HepG2 (cell line): ENCODE measurements around the gene GRIK3. TPM values are rescaled to one million over a fixed set of nuclear protein-coding genes. Genes with fewer than 3 reads are reported as not detected.

Experiments used
- ATAC-seq: fragments of 200-7000 bp; cut with Tn5 transposase; 3 replicates; pipeline ENCODE4 v1.9.1; 2020; ENCODE audit warnings: mild to moderate bottlenecking, moderate library complexity
- BruUV-seq: library from RNA; stranded (reverse); fragments of 400-500 nt; replicated peaks from 2 replicates; lab custom pipeline; 2021; lab: Mats Ljungman, UMichigan
- CTCF ChIA-PET: fragments of 300-600 bp; formaldehyde crosslinking; extraction: SDS; loops from one replicate; lab custom pipeline; 2021; ENCODE audit warnings: low total read pairs, inconsistent platforms, low intra/inter-chr PET ratio; lab: Yijun Ruan, JAX
- POLR2A ChIA-PET: fragments of 350-600 bp; sonication (Branson Sonifier 250); formaldehyde crosslinking; loops from one replicate; lab custom pipeline; 2020; ENCODE audit warnings: antibody characterized with exemption, inconsistent platforms; lab: Yijun Ruan, JAX
- DNase-seq: peaks from one replicate; pipeline ENCODE4 v3.0.0-alpha.2; 2015; ENCODE audit warnings: low spot score
- FAIRE-seq: peaks from 3 replicates; lab custom pipeline; 2011; peaks lifted over from hg19 to GRCh38; lab: Jason Lieb, UNC
- H2AFZ ChIP-seq: one replicate; pipeline ENCODE4 v1.6.1; 2011; ENCODE audit warnings: low read length, inconsistent platforms
- H3K27ac ChIP-seq: fragments of 300-600 bp; 3 replicates; pipeline ENCODE4 v1.8.0; 2011; ENCODE audit warnings: mixed run types, mild to moderate bottlenecking, mixed read lengths, low read length, inconsistent platforms; ENCODE audit not compliant: insufficient read depth; ENCODE audit errors: extremely low read length
- H3K27me3 ChIP-seq, 2 experiments: fragments of 200-600 bp in 1 of 2; 2 replicates in 1 of 2; 3 replicates in 1 of 2; pipeline versions ENCODE4 v1.6.0 to v1.8.0; 2011; ENCODE audit warnings: low read length in 2 of 2, mild to moderate bottlenecking in 2 of 2, moderate library complexity in 2 of 2, inconsistent platforms in 1 of 2; ENCODE audit not compliant: insufficient read depth in 2 of 2, control insufficient read depth in 1 of 2
- H3K36me3 ChIP-seq, 2 experiments: fragments of 200-600 bp in 1 of 2; replicated peaks in 1 of 2; 2 replicates in 1 of 2; 3 replicates in 1 of 2; pipeline versions ENCODE4 v1.5.1 to v1.8.0; 2011; ENCODE audit warnings: low read length in 2 of 2, inconsistent platforms in 1 of 2; ENCODE audit not compliant: insufficient read depth in 2 of 2, control insufficient read depth in 1 of 2
- H3K4me1 ChIP-seq: 2 replicates; pipeline ENCODE4 v1.5.1; 2012; ENCODE audit warnings: low read length, inconsistent platforms; ENCODE audit not compliant: insufficient read depth
- H3K4me2 ChIP-seq: 2 replicates; pipeline ENCODE4 v1.6.0; 2011; ENCODE audit warnings: low read depth, low read length, inconsistent platforms
- H3K4me3 ChIP-seq, 3 experiments: fragments of 200-600 bp in 1 of 3; sonication (generic), shearing (Covaris generic) in 1 of 3; replicated peaks in 1 of 3; 2 replicates each; pipeline ENCODE4 v1.5.1; 2011 to 2016; ENCODE audit warnings: low read length in 3 of 3, inconsistent platforms in 2 of 3, low read depth in 2 of 3, mild to moderate bottlenecking in 2 of 3, control low read depth in 1 of 3, mixed read lengths in 1 of 3; ENCODE audit not compliant: insufficient read depth in 1 of 3
- H3K79me2 ChIP-seq: one replicate; pipeline ENCODE4 v1.6.1; 2011; ENCODE audit warnings: low read length, inconsistent platforms; ENCODE audit not compliant: insufficient read depth
- H3K9ac ChIP-seq: 2 replicates; pipeline ENCODE4 v1.6.0; 2011; ENCODE audit warnings: mild to moderate bottlenecking, low read depth, low read length, inconsistent platforms; ENCODE audit not compliant: insufficient read depth
- H3K9me3 ChIP-seq: 2 replicates; pipeline ENCODE4 v1.5.1; 2012; ENCODE audit warnings: mild to moderate bottlenecking, low read length
- H4K20me1 ChIP-seq: 2 replicates; pipeline ENCODE4 v1.6.0; 2011; ENCODE audit warnings: inconsistent platforms, mild to moderate bottlenecking, low read length, moderate library complexity; ENCODE audit not compliant: insufficient read depth
- CBX2 ChIP-seq, 2 experiments: fragments of 200-600 bp in 1 of 2; sonication (generic); formaldehyde crosslinking in 1 of 2; IDR thresholded peaks; 2 replicates each; pipeline versions ENCODE4 v1.7.0 to v1.8.1; 2018 to 2022; ENCODE audit warnings: low read depth in 2 of 2, low read length in 1 of 2, mild to moderate bottlenecking in 1 of 2, missing genetic modification reagents in 1 of 2
- FOXJ3 ChIP-seq: sonication (generic); formaldehyde crosslinking; IDR thresholded peaks from 2 replicates; pipeline ENCODE4 v1.4.0; 2020; ENCODE audit warnings: missing genetic modification reagents, mild to moderate bottlenecking, borderline replicate concordance
- HMG20B ChIP-seq: conservative IDR thresholded peaks from 2 replicates; pipeline ENCODE4 v1.6.1; 2016; ENCODE audit warnings: missing genetic modification reagents, missing compliant biosample characterization
- POLR2AphosphoS2 ChIP-seq: IDR thresholded peaks from 2 replicates; pipeline ENCODE4 v1.6.1; 2011; ENCODE audit warnings: low read depth, low read length, improper control_type of control experiment
- RELA ChIP-seq: sonication (generic); formaldehyde crosslinking; IDR thresholded peaks from 2 replicates; pipeline ENCODE4 v1.4.0; 2020; ENCODE audit warnings: missing genetic modification reagents
- WGBS: methylation state at CpG from one replicate; pipeline ENCODE4 v1.1.6; 2017; ENCODE audit warnings: low lambda C conversion rate; 5-methylcytosine and 5-hydroxymethylcytosine counted together
- in situ Hi-C: cut with HindIII; loops from 2 replicates; pipeline ENCODE4 v1.10.0; 2017; ENCODE audit warnings: low pct_unique_long_range_greater_than_20kb; ENCODE audit not compliant: extremely low pct_ligation_motif_present
- intact Hi-C: fragments of 100-400 bp; cut with micrococcal nuclease; formaldehyde crosslinking; loops from one replicate; pipeline ENCODE4 v1.10.0; 2022; ENCODE audit not compliant: unreplicated experiment
- polyA plus RNA-seq, 8 experiments: library from polyadenylated mRNA; depleted of rRNA in 3 of 8; stranded (reverse) in 7 of 8; unstranded in 1 of 8; fragments of >200 nt; fragmentation: Illumina TruSeq in 4 of 8; extraction: Trizol in 4 of 8; gene quantifications; 2 replicates each; pipeline versions ENCODE4 v1.2.1 to v1.2.3, GENCODE V29; 2011 to 2016; ENCODE audit warnings: low read depth in 4 of 8, missing spikeins in 1 of 8, mixed read lengths in 1 of 8; ENCODE audit not compliant: insufficient read depth in 1 of 8
- total RNA-seq, 5 experiments: library from RNA; depleted of rRNA; stranded (reverse); fragments of >200 nt; fragmentation: Illumina TruSeq; extraction: Trizol; gene quantifications; 2 replicates each; pipeline ENCODE4 v1.2.3, GENCODE V29; 2016; ENCODE audit warnings: low read depth in 1 of 5
- TF ChIP-seq, protein P1 (sequence below): sonication (generic); formaldehyde crosslinking; conservative IDR thresholded peaks from 2 replicates; pipeline ENCODE4 v1.8.0; 2022; ENCODE audit warnings: missing genetic modification reagents
- TF ChIP-seq, protein P2 (sequence below): IDR thresholded peaks from 2 replicates; pipeline ENCODE4 v1.6.1; 2016; ENCODE audit warnings: mild to moderate bottlenecking
- TF ChIP-seq, protein P3 (sequence below): conservative IDR thresholded peaks from 2 replicates; pipeline ENCODE4 v1.6.1; 2018; ENCODE audit warnings: missing genetic modification reagents
- TF ChIP-seq, protein P4 (sequence below): fragments of 450-650 bp; IDR thresholded peaks from 2 replicates; pipeline ENCODE4 v1.6.1; 2017

GRIK3 gene
- total and polyA plus RNA-seq, 2 of the 13 experiments (the other 11 are each of a cell fraction or from before 2014, with no cell fraction given), result not detected

DNA sequence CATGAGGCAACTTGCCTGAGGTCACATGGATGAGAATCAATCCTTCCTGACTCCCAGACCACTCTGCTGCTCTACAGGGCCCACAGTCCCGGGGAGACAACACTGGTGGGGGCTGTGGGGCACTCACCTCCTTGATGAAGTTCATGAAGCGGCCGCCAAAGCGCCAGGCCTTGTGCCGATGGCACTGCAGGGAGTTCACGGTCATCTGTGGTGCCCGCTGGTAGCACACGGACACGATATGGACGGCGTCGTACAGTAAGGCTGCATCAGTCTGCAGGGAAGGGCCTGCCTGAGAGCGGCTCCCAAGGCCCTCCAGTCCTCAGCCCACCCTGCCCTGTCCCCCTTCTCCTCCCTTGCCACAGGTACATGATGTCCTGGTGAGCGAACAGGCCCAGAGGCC is 175.3 kb downstream of the GRIK3 start:
- H3K9ac ChIP-seq, result no peak overlapping the region
- ChIA-PET CTCF (no interaction called here), POLR2A (no interaction called here)
- H3K27me3 ChIP-seq, result peaks cover 6 to 43% of the 10 kb centered on the region in 2 experiments
- H3K9me3 ChIP-seq, result no peaks in the 10 kb centered on the region
- no peak overlapping the region for H3K4me2 ChIP-seq
- no peak for DNase-seq
- no peak overlapping the region for H3K27ac ChIP-seq
- no TSS peak for BruUV-seq
- intact Hi-C loops (no loop called here), in situ Hi-C loops (no loop called here)
- no peak overlapping the region for H3K4me3 ChIP-seq
- H3K79me2 ChIP-seq, result no peaks in the 10 kb centered on the region
- no peaks in the 10 kb centered on the region for H3K36me3 ChIP-seq
- H4K20me1 ChIP-seq, result no peaks in the 10 kb centered on the region
- H2AFZ ChIP-seq, result no peak overlapping the region
- TF ChIP-seq RELA, result no peak
- TF ChIP-seq HMG20B (CRISPR knock-in tag), result no peak
- no peak for TF ChIP-seq CBX2 (IDR thresholded peaks at IDR 0.05; ENCODE audit: low read depth, low read length)
- no peak for TF ChIP-seq CBX2 (CRISPR knock-in tag; IDR thresholded peaks at IDR 0.05; ENCODE audit: low read depth)
- TF ChIP-seq, protein P1, sequence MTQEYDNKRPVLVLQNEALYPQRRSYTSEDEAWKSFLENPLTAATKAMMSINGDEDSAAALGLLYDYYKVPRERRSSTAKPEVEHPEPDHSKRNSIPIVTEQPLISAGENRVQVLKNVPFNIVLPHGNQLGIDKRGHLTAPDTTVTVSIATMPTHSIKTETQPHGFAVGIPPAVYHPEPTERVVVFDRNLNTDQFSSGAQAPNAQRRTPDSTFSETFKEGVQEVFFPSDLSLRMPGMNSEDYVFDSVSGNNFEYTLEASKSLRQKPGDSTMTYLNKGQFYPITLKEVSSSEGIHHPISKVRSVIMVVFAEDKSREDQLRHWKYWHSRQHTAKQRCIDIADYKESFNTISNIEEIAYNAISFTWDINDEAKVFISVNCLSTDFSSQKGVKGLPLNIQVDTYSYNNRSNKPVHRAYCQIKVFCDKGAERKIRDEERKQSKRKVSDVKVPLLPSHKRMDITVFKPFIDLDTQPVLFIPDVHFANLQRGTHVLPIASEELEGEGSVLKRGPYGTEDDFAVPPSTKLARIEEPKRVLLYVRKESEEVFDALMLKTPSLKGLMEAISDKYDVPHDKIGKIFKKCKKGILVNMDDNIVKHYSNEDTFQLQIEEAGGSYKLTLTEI (CRISPR knock-in tag), result no peak
- TF ChIP-seq, protein P2, sequence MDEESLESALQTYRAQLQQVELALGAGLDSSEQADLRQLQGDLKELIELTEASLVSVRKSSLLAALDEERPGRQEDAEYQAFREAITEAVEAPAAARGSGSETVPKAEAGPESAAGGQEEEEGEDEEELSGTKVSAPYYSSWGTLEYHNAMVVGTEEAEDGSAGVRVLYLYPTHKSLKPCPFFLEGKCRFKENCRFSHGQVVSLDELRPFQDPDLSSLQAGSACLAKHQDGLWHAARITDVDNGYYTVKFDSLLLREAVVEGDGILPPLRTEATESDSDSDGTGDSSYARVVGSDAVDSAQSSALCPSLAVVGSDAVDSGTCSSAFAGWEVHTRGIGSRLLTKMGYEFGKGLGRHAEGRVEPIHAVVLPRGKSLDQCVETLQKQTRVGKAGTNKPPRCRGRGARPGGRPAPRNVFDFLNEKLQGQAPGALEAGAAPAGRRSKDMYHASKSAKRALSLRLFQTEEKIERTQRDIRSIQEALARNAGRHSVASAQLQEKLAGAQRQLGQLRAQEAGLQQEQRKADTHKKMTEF, result no peak
- TF ChIP-seq, protein P3, sequence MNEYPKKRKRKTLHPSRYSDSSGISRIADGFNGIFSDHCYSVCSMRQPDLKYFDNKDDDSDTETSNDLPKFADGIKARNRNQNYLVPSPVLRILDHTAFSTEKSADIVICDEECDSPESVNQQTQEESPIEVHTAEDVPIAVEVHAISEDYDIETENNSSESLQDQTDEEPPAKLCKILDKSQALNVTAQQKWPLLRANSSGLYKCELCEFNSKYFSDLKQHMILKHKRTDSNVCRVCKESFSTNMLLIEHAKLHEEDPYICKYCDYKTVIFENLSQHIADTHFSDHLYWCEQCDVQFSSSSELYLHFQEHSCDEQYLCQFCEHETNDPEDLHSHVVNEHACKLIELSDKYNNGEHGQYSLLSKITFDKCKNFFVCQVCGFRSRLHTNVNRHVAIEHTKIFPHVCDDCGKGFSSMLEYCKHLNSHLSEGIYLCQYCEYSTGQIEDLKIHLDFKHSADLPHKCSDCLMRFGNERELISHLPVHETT, result no peak
- no peak for TF ChIP-seq FOXJ3 (CRISPR knock-in tag)
- TF ChIP-seq POLR2AphosphoS2, result no peak
- TF ChIP-seq, protein P4, sequence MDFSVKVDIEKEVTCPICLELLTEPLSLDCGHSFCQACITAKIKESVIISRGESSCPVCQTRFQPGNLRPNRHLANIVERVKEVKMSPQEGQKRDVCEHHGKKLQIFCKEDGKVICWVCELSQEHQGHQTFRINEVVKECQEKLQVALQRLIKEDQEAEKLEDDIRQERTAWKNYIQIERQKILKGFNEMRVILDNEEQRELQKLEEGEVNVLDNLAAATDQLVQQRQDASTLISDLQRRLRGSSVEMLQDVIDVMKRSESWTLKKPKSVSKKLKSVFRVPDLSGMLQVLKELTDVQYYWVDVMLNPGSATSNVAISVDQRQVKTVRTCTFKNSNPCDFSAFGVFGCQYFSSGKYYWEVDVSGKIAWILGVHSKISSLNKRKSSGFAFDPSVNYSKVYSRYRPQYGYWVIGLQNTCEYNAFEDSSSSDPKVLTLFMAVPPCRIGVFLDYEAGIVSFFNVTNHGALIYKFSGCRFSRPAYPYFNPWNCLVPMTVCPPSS, result no peak
- no peak for FAIRE-seq
- ATAC-seq, result no peak
- WGBS, result 61% methylated on average over 9 of the region's 14 CpGs
- peaks cover 9% of the 10 kb centered on the region; the same call in 1 of the 2 replicates for H3K4me1 ChIP-seq
